SHP77 (cell line): ENCODE results near the gene OR5AC2.

Source experiments
- DNase-seq, 2 experiments: peaks; one replicate each; lab custom pipeline; 2025; lab: John Stamatoyannopoulos, UW

OR5AC2 gene, protein sequence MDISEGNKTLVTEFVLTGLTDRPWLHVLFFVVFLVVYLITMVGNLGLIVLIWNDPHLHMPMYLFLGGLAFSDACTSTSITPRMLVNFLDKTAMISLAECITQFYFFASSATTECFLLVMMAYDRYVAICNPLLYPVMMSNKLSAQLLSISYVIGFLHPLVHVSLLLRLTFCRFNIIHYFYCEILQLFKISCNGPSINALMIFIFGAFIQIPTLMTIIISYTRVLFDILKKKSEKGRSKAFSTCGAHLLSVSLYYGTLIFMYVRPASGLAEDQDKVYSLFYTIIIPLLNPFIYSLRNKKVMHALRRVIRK

DNA sequence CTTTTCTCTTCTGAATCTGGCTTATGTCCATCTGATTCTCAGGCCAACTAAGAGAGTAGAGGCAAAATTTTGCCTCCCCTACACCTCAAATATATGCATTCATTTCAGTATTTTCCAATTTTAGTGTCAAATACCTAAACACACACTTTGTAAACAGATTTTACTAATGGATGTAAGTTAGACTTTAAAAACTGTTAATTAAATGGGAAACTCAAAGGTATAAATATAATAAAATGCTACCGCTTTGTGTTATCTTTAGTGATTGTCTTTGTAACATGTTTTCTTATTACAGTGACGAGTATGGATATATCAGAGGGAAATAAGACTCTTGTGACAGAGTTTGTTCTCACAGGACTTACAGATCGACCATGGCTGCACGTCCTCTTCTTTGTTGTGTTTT lies at the start of gene OR5AC2:
OR5AC2 (plus strand) TSS at position 301 of the 400 bp plus-strand sequence; CDS start at position 301, 0 bp downstream.
- DNase-seq, result no peak

GRCh38 chr3:98038286-98038685 lies 48.7 kb upstream of the OR5AC2 start:
- DNase-seq, result no peak

DNA sequence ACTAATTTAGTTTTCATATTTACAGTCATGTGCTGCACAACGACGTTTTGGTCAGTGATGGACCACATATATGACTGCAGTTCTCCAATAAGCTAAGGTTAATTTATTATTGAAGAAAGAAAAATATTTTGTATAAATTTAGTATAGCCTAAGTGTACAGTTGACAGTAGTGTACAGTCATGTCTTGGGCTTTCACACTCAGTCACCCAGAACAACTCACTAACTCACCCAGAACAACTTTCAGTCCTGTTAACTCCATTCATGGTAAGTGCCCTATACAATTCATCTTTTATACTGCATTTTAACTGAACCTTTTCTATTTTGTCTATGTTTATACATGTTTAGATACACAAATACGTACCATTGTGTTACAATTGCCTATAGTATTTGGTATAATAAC lies 48.1 kb upstream of the OR5AC2 start:
- DNase-seq, result no peak

DNA sequence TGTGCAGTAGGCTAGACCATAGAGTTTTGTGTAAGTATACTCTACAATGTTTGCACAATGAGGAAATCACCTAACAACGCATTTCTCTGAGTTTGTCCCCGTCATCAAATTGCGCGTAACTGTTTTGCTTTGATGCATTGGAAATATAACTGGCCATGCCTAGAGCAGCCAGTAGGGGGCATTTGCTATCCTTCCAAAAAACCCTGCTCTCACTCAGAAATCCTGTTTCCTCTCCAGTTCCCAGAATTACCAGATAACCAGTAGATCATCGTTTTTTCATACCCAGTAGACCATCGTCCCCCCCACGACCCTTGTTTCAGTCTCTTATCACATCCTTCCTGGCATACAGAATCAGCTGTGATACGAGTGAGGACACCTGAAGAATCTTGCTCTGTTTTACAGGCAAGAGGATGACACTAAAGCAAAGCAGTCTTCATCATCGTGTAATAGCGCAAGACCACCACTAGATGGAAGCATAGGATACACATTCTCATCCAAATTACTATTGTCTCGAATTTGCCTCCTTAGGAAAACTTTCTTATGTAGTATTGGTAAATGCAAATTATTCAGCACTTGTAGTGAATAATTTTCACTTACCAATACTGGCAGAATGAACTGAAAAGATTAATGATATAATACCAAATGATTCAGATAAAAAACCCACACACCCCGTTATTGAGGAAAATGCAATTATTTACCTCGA lies 47.5 kb upstream of the OR5AC2 start:
- peak; percentile 82 to 91 for DNase-seq

GRCh38 chr3:98041350-98041749 lies 45.6 kb upstream of the OR5AC2 start:
- no peak for DNase-seq

GRCh38 chr3:98048586-98048985 lies 38.4 kb upstream of the OR5AC2 start:
- DNase-seq, result no peak

GRCh38 chr3:98049271-98049670 lies 37.7 kb upstream of the OR5AC2 start:
- no peak for DNase-seq

GRCh38 chr3:98056035-98056434 lies 30.9 kb upstream of the OR5AC2 start:
- DNase-seq, result no peak

DNA sequence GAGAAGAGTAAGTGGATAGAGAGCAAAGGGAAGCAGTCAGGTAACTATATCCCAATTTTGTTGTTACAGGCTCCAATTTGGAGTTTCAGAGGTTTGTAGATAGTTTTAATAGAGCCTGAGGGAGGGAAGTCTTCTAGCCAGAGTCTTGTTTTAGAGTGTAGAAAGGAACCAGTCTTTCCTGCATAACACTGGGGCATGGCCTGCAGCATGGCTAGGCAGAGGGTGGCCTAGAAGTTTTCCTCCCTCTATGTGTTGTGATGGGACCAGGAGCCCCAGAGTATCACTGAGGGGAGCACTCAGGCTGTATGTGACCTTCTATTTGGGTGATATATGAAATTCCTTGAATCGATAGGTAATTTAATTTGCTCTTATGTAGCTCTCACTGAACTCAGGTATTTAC lies 29.3 kb upstream of the OR5AC2 start:
- no peak for DNase-seq

DNA sequence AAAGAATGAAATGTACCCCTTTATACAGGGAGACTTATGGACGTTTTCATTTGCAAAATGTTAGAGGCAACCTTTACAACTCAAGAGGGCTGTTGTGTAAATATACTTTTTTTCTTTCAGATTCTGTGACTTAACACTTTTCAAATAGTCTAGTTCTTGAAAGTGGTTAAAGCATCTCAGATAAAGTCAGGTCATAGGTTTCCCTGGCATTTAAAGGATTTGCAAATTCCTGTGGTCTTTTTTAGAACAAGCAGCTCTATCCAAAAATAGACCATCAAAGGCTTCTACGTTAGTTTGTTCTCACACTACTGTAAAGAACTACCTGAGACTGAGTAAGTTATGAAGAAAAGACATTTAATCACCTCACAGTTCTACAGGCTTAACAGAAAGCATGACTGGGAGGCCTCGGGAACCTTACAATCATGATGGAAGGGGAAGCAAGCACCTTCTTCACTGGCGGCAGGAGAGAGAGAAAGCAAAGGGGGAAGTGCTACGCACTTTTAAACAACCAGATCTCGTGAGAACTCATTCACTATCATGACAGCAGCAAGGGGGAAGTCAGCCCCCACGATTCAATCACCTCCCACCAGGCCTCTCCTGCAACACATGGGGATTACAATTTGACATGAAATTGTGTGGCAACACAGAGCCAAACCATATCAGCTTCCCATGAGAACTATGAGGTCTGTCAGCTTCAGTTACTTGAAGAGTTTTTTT lies 28.6 kb upstream of the OR5AC2 start:
- DNase-seq, result no peak

- no peak for DNase-seq
Observed at GRCh38 chr3:98068824-98069223, 18.1 kb upstream of the OR5AC2 start.

DNA sequence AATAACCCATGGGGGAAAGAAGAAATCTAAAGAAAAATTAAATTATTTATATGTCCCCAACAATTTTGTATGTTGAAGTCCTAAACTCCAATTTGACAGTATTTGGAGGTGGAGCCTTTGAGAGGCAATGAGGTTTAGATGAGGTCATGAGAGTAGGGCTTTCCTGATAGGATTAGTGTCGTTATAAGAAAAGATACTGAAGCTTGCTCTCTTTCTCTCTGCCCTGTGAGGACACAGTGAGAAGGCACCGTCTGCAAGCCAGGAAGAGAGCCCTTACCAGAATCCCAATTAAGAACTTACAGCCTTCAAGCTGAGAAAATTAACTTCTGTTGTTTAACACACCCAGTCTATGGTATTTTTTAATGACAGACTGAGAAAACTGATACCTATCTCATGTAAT lies 16.1 kb upstream of the OR5AC2 start:
- DNase-seq, result no peak

DNA sequence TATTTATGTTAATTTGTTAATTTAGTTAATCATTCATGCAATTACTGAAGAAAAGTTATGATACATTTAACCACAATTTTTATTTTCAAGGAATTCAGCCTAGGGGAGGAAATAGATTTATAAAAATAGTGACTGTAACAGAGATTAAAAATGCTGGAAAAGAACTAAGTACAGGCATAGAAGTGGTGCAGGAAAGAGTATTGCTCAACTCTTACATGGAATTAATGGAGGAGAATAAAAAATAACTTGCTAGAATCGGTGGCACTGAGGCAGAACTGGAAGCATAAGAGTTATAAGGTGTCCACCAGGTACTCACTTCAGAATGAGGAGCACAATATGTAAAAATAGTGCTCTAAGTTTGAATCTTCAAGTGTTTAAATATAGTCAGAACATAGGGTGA lies 13.5 kb upstream of the OR5AC2 start:
- DNase-seq, result no peak

- DNase-seq, result peak; percentile 52 to 71
Observed at GRCh38 chr3:98095882-98096281, 8.9 kb downstream of the OR5AC2 start.

DNA sequence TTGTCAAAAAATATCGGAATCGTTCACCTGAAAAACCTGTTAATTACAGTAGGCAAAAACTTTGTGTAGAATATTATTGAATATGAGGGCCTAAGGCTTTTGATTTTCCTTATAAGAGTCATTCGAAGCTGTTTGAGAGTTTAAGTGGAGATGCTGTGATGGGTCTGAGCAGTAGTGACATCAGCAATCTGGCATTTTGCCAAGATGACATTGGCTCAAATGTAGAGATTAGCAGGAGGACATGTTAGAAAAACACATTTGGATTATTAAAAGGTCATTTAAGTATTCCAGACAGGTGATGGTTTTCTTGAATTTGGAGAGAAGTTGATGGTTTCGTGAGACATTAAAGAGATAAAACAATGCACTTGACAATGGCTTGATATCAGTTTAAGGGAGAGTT lies 12.9 kb downstream of the OR5AC2 start:
- DNase-seq, result peak; percentile 40 to 63

GRCh38 chr3:98108162-98108561 lies 21.2 kb downstream of the OR5AC2 start:
- no peak for DNase-seq

DNA sequence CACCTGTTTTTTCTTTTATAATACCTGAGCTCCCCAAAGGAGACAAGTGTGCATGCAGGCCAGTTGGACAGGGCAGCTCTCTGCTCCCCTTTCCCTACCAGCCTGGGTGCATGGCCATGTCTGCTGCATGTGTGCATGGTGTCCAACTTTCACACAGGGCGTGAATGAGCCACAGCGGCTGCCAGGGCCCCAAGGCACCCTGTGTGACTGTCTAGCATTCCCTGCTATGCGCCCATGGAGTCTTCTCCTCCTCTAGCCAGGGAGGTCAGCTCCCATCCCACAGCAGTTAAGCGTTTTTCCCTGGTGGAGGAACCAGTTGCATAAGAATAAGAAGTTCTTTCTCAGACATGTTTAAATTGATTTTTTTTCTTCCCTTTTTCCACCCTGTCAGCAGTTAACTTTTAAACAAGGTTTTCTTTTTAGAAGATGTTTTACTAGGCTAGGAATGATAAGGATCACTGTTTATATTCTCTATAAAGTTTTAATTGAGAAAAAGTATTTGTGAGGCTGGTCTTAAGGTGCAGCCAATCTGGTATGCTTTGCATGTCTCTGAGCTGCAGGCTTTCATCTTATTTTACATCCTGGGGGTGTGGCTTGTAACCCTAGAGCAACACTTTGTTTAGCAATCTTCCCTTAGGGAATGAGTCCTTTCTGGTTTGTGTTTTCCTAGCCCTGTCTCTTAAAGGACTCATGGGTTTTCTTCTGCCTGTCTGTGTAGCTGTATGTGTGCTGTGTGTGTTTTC lies 23.0 kb downstream of the OR5AC2 start:
- DNase-seq, result no peak

DNA sequence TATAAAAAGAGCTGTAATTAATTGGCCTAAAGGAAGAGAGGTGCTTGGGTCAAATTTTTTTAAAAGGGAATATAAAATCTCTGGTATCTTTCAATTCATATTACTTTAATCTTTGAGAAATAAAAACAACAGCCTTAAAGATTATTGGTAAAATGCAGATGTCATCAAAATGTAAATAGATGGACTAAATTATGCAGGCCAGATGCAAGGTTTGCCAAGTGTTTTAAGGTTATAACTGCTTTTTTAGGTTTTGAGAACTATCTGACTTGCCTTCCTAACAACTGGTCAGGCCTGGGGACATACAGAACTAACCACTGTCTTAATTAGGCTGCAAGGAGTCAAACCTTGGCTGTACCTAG lies 23.6 kb downstream of the OR5AC2 start:
- no peak for DNase-seq

- DNase-seq, result no peak
Observed at GRCh38 chr3:98114264-98114663, 27.3 kb downstream of the OR5AC2 start.

GRCh38 chr3:98115717-98116116 lies 28.7 kb downstream of the OR5AC2 start:
- no peak for DNase-seq

GRCh38 chr3:98130421-98130820 lies 43.4 kb downstream of the OR5AC2 start, which contains the start of gene OR5H1:
TSS of gene OR5H1 (plus strand) at chr3:98130721. CDS start at chr3:98132698, 1,977 bp downstream.
- no peak for DNase-seq

DNA sequence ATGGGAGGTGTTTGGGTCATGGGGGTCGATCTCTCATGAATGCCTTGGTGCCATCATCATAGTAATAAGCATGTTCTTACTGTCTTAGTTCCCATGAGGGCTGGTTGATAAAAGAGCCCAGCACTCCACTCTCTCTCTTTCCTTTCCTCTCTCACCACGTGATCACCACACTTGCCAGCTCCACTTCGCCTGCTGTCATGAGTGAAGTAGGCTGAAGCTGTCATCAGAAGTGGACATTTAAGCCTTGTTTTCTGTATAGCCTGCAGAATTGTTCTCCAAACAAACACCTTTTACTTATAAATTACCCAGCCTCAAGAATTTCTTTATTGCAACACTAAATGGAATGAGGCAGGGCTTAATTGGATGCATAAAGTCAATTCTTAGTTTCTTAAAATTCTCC lies 49.7 kb downstream of the OR5AC2 start:
- no peak for DNase-seq
